ENCODE measurements around the gene PABPN1L. TPM values are rescaled to one million over a fixed set of nuclear protein-coding genes. Genes with fewer than 3 reads are reported as not detected.

The PABPN1L gene
- total RNA-seq, 1 experiment from 2014 or later: not detected

GRCh38 chr16:88844419-88845036 lies 21.9 kb downstream of the PABPN1L start:
- H3K27me3 Mint-ChIP-seq (ENCODE audit: unreplicated experiment): no peaks in the 10 kb centered on the region
- H3K4me1 Mint-ChIP-seq (ENCODE audit: low read depth, unreplicated experiment): no peaks in the 10 kb centered on the region
- BruUV-seq (replicated peaks): no TSS peak
- no peak for TF ChIP-seq CTCF (IDR thresholded peaks at IDR 0.05; ENCODE audit: unreplicated experiment)
- no peaks in the 10 kb centered on the region for H3K9me3 Mint-ChIP-seq (ENCODE audit: low read depth, unreplicated experiment)
- CTCF ChIA-PET: no interaction called here
- H3K36me3 Mint-ChIP-seq (ENCODE audit: insufficient read depth, unreplicated experiment): peaks cover 5% of the 10 kb centered on the region
- intact Hi-C loops (cut with micrococcal nuclease; ENCODE audit: unreplicated experiment): no loop called here
- H3K27ac Mint-ChIP-seq (ENCODE audit: unreplicated experiment): no peak overlapping the region
- H3K4me3 Mint-ChIP-seq (ENCODE audit: low read depth, unreplicated experiment): no peak overlapping the region
- no peak for DNase-seq

GRCh38 chr16:88843256-88843655 lies 23.2 kb downstream of the PABPN1L start:
- peaks cover 13% of the 10 kb centered on the region for H3K36me3 Mint-ChIP-seq (ENCODE audit: insufficient read depth, unreplicated experiment)
- H3K9me3 Mint-ChIP-seq (ENCODE audit: low read depth, unreplicated experiment): no peaks in the 10 kb centered on the region
- H3K4me3 Mint-ChIP-seq (ENCODE audit: low read depth, unreplicated experiment): no peak overlapping the region
- no peaks in the 10 kb centered on the region for H3K27me3 Mint-ChIP-seq (ENCODE audit: unreplicated experiment)
- intact Hi-C loops (cut with micrococcal nuclease; ENCODE audit: unreplicated experiment): no loop called here
- no peaks in the 10 kb centered on the region for H3K4me1 Mint-ChIP-seq (ENCODE audit: low read depth, unreplicated experiment)
- CTCF ChIA-PET: no interaction called here
- no peak for DNase-seq
- TF ChIP-seq CTCF (IDR thresholded peaks at IDR 0.05; ENCODE audit: unreplicated experiment): no peak
- BruUV-seq (replicated peaks): no TSS peak
- no peak overlapping the region for H3K27ac Mint-ChIP-seq (ENCODE audit: unreplicated experiment)

GRCh38 chr16:88842806-88843205 lies 23.7 kb downstream of the PABPN1L start:
- Mint-ChIP-seq H3K4me3 (ENCODE audit: low read depth, unreplicated experiment) (no peak overlapping the region), H3K4me1 (ENCODE audit: low read depth, unreplicated experiment) (no peaks in the 10 kb centered on the region), H3K27me3 (ENCODE audit: unreplicated experiment) (no peaks in the 10 kb centered on the region), H3K27ac (ENCODE audit: unreplicated experiment) (no peak overlapping the region), H3K36me3 (ENCODE audit: insufficient read depth, unreplicated experiment) (peaks cover 9% of the 10 kb centered on the region), H3K9me3 (ENCODE audit: low read depth, unreplicated experiment) (no peaks in the 10 kb centered on the region)
- no TSS peak for BruUV-seq (replicated peaks)
- no peak for DNase-seq
- CTCF ChIA-PET: no interaction called here
- intact Hi-C loops (cut with micrococcal nuclease; ENCODE audit: unreplicated experiment): no loop called here
- no peak for TF ChIP-seq CTCF (IDR thresholded peaks at IDR 0.05; ENCODE audit: unreplicated experiment)

GRCh38 chr16:88842308-88842756 lies 24.1 kb downstream of the PABPN1L start:
- no peak for DNase-seq
- no peaks in the 10 kb centered on the region for H3K4me1 Mint-ChIP-seq (ENCODE audit: low read depth, unreplicated experiment)
- intact Hi-C loops (cut with micrococcal nuclease; ENCODE audit: unreplicated experiment): no loop called here
- no peak overlapping the region for H3K4me3 Mint-ChIP-seq (ENCODE audit: low read depth, unreplicated experiment)
- H3K27me3 Mint-ChIP-seq (ENCODE audit: unreplicated experiment): no peaks in the 10 kb centered on the region
- H3K36me3 Mint-ChIP-seq (ENCODE audit: insufficient read depth, unreplicated experiment): peaks cover 9% of the 10 kb centered on the region
- H3K27ac Mint-ChIP-seq (ENCODE audit: unreplicated experiment): no peak overlapping the region
- no peaks in the 10 kb centered on the region for H3K9me3 Mint-ChIP-seq (ENCODE audit: low read depth, unreplicated experiment)
- BruUV-seq (replicated peaks): no TSS peak
- TF ChIP-seq CTCF (IDR thresholded peaks at IDR 0.05; ENCODE audit: unreplicated experiment): no peak
- CTCF ChIA-PET: no interaction called here
